ENCODE results near the gene ST7.

The ST7 gene

GRCh38 chr7:117183729-117184128, 230.4 kb downstream of the ST7 start:
- no peak overlapping the region for H3K27ac ChIP-seq (ENCODE audit: low read depth, low read length)
- no peak overlapping the region for H3K9ac ChIP-seq (ENCODE audit: low read length)
- no peak overlapping the region for H3K4me3 ChIP-seq (ENCODE audit: low read length)
- no peaks in the 10 kb centered on the region for H3K36me3 ChIP-seq (ENCODE audit: control insufficient read depth, insufficient read depth, low read length)
- H3K27me3 ChIP-seq (ENCODE audit: control insufficient read depth, insufficient read depth, low read length) = no peaks in the 10 kb centered on the region
- H3K4me1 ChIP-seq (ENCODE audit: control insufficient read depth, insufficient read depth, low read length) = no peaks in the 10 kb centered on the region

- H3K4me3 ChIP-seq (ENCODE audit: low read length) = no peak overlapping the region
- no peaks in the 10 kb centered on the region for H3K36me3 ChIP-seq (ENCODE audit: control insufficient read depth, insufficient read depth, low read length)
- H3K4me1 ChIP-seq (ENCODE audit: control insufficient read depth, insufficient read depth, low read length) = no peaks in the 10 kb centered on the region
- H3K27ac ChIP-seq (ENCODE audit: low read depth, low read length) = no peak overlapping the region
- no peaks in the 10 kb centered on the region for H3K27me3 ChIP-seq (ENCODE audit: control insufficient read depth, insufficient read depth, low read length)
- no peak overlapping the region for H3K9ac ChIP-seq (ENCODE audit: low read length)
These were observed 231.1 kb downstream of the ST7 start for GRCh38 chr7:117184367-117184766.

GRCh38 chr7:117185124-117185523, 231.8 kb downstream of the ST7 start:
- no peak overlapping the region for H3K4me3 ChIP-seq (ENCODE audit: low read length)

GRCh38 chr7:117186218-117187010, 233.1 kb downstream of the ST7 start:
- H3K4me3 ChIP-seq (ENCODE audit: low read length) = no peak overlapping the region
- no peak overlapping the region for H3K9ac ChIP-seq (ENCODE audit: low read length)
- no peaks in the 10 kb centered on the region for H3K4me1 ChIP-seq (ENCODE audit: control insufficient read depth, insufficient read depth, low read length)
- H3K36me3 ChIP-seq (ENCODE audit: control insufficient read depth, insufficient read depth, low read length) = no peaks in the 10 kb centered on the region
- no peaks in the 10 kb centered on the region for H3K27me3 ChIP-seq (ENCODE audit: control insufficient read depth, insufficient read depth, low read length)
- no peak overlapping the region for H3K27ac ChIP-seq (ENCODE audit: low read depth, low read length)

More at GRCh38 chr7:117185124-117185523, 231.8 kb downstream of the ST7 start:
- H3K4me1 ChIP-seq (ENCODE audit: control insufficient read depth, insufficient read depth, low read length) = no peaks in the 10 kb centered on the region
- no peaks in the 10 kb centered on the region for H3K27me3 ChIP-seq (ENCODE audit: control insufficient read depth, insufficient read depth, low read length)
- no peak overlapping the region for H3K9ac ChIP-seq (ENCODE audit: low read length)
- H3K36me3 ChIP-seq (ENCODE audit: control insufficient read depth, insufficient read depth, low read length) = no peaks in the 10 kb centered on the region
- no peak overlapping the region for H3K27ac ChIP-seq (ENCODE audit: low read depth, low read length)

DNA sequence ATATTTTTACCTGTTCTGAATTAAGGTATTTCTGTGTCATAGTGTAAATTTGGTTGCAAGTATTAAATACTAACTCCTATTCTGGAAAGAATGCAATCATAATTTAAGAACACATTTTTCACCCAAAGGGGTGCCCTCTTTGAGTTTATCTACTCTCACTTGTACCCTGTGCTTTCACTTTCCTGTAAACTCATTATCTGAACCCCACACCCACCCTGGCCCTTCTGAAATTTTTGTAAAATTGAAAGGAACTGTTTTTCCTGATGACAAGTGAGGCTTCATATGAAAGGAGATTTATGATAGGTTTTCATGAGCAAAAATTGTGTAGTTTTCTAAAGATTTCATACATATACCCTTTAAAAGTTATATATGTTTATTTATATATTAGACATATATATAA, 235.1 kb downstream of the ST7 start:
- no peaks in the 10 kb centered on the region for H3K36me3 ChIP-seq (ENCODE audit: control insufficient read depth, insufficient read depth, low read length)
- H3K27me3 ChIP-seq (ENCODE audit: control insufficient read depth, insufficient read depth, low read length) = no peaks in the 10 kb centered on the region
- no peak overlapping the region for H3K27ac ChIP-seq (ENCODE audit: low read depth, low read length)
- H3K9ac ChIP-seq (ENCODE audit: low read length) = no peak overlapping the region
- no peak overlapping the region for H3K4me3 ChIP-seq (ENCODE audit: low read length)
- H3K4me1 ChIP-seq (ENCODE audit: control insufficient read depth, insufficient read depth, low read length) = no peaks in the 10 kb centered on the region

DNA sequence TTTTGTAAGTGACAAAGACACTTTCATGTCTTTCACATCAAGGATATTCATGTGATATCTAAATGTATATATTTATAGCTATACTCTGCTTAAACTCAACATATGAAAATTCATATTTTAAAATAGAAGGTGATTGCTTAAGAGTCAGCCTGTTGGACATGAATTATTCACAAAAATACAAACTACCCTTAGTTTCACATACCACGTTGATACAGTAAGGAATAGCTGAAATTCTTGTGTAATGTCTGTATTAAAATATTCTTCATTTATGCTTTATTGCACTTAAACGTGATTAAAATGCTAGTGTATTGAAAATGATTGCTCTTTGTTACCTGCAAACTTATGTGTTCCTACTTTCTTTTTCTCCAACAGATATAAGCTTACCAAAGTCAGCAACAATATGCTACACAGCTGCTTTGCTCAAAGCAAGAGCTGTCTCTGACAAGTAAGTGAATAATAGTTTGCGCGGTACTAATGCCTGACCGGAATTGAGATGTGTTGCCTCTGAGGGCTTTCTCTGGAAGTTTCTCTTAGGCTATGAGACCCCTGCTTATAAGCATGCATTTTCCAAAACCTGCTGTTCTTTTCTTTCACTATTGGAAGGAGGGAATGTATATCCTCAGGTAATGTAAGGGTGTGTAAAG, 235.8 kb downstream of the ST7 start:
- no peak overlapping the region for H3K9ac ChIP-seq (ENCODE audit: low read length)
- H3K36me3 ChIP-seq (ENCODE audit: control insufficient read depth, insufficient read depth, low read length) = no peaks in the 10 kb centered on the region
- H3K27ac ChIP-seq (ENCODE audit: low read depth, low read length) = no peak overlapping the region
- H3K4me3 ChIP-seq (ENCODE audit: low read length) = no peak overlapping the region
- no peaks in the 10 kb centered on the region for H3K4me1 ChIP-seq (ENCODE audit: control insufficient read depth, insufficient read depth, low read length)
- no peaks in the 10 kb centered on the region for H3K27me3 ChIP-seq (ENCODE audit: control insufficient read depth, insufficient read depth, low read length)

GRCh38 chr7:117190104-117190503, 236.8 kb downstream of the ST7 start:
- Histone ChIP-seq H3K27me3 (ENCODE audit: control insufficient read depth, insufficient read depth, low read length) (no peaks in the 10 kb centered on the region), H3K4me3 (ENCODE audit: low read length) (no peak overlapping the region), H3K9ac (ENCODE audit: low read length) (no peak overlapping the region), H3K27ac (ENCODE audit: low read depth, low read length) (no peak overlapping the region), H3K36me3 (ENCODE audit: control insufficient read depth, insufficient read depth, low read length) (no peaks in the 10 kb centered on the region), H3K4me1 (ENCODE audit: control insufficient read depth, insufficient read depth, low read length) (no peaks in the 10 kb centered on the region)

- H3K27ac ChIP-seq (ENCODE audit: low read depth, low read length) = no peak overlapping the region
- no peaks in the 10 kb centered on the region for H3K27me3 ChIP-seq (ENCODE audit: control insufficient read depth, insufficient read depth, low read length)
- H3K4me3 ChIP-seq (ENCODE audit: low read length) = no peak overlapping the region
- H3K36me3 ChIP-seq (ENCODE audit: control insufficient read depth, insufficient read depth, low read length) = no peaks in the 10 kb centered on the region
- no peak overlapping the region for H3K9ac ChIP-seq (ENCODE audit: low read length)
- H3K4me1 ChIP-seq (ENCODE audit: control insufficient read depth, insufficient read depth, low read length) = no peaks in the 10 kb centered on the region
These were observed 237.6 kb downstream of the ST7 start for GRCh38 chr7:117190746-117191435.

DNA sequence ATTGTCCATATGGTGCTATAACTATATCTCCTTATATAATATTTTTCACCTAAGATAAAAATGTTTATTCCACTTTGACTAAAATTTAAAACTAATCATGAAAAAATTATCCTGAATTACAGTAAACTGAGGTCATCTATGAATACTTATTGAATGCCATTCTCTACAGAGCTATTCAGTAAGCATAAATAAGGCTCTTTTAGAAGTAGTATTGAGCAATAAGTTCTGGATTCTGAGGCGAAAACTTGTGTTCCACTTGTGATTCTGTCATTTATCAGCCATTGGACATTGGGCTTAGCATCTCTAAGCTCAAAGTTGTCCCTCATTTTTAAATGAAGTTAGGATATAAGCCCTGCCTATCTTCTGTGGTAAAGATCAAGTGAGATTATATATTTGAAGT, 238.8 kb downstream of the ST7 start:
- H3K27me3 ChIP-seq (ENCODE audit: control insufficient read depth, insufficient read depth, low read length) = no peaks in the 10 kb centered on the region
- H3K4me3 ChIP-seq (ENCODE audit: low read length) = no peak overlapping the region
- no peak overlapping the region for H3K9ac ChIP-seq (ENCODE audit: low read length)
- no peak overlapping the region for H3K27ac ChIP-seq (ENCODE audit: low read depth, low read length)
- no peaks in the 10 kb centered on the region for H3K4me1 ChIP-seq (ENCODE audit: control insufficient read depth, insufficient read depth, low read length)
- no peaks in the 10 kb centered on the region for H3K36me3 ChIP-seq (ENCODE audit: control insufficient read depth, insufficient read depth, low read length)

- Histone ChIP-seq H3K4me3 (ENCODE audit: low read length) (no peak overlapping the region), H3K27ac (ENCODE audit: low read depth, low read length) (no peak overlapping the region), H3K4me1 (ENCODE audit: control insufficient read depth, insufficient read depth, low read length) (no peaks in the 10 kb centered on the region), H3K9ac (ENCODE audit: low read length) (no peak overlapping the region), H3K36me3 (ENCODE audit: control insufficient read depth, insufficient read depth, low read length) (no peaks in the 10 kb centered on the region), H3K27me3 (ENCODE audit: control insufficient read depth, insufficient read depth, low read length) (no peaks in the 10 kb centered on the region)
These were observed 240.3 kb downstream of the ST7 start for GRCh38 chr7:117193564-117193963.

- Histone ChIP-seq H3K9ac (ENCODE audit: low read length) (no peak overlapping the region), H3K27ac (ENCODE audit: low read depth, low read length) (no peak overlapping the region), H3K4me1 (ENCODE audit: control insufficient read depth, insufficient read depth, low read length) (no peaks in the 10 kb centered on the region), H3K27me3 (ENCODE audit: control insufficient read depth, insufficient read depth, low read length) (no peaks in the 10 kb centered on the region), H3K4me3 (ENCODE audit: low read length) (no peak overlapping the region), H3K36me3 (ENCODE audit: control insufficient read depth, insufficient read depth, low read length) (no peaks in the 10 kb centered on the region)
These were observed 241.1 kb downstream of the ST7 start for GRCh38 chr7:117194445-117194844.

- Histone ChIP-seq H3K9ac (ENCODE audit: low read length) (no peak overlapping the region), H3K36me3 (ENCODE audit: control insufficient read depth, insufficient read depth, low read length) (no peaks in the 10 kb centered on the region), H3K4me1 (ENCODE audit: control insufficient read depth, insufficient read depth, low read length) (no peaks in the 10 kb centered on the region), H3K27me3 (ENCODE audit: control insufficient read depth, insufficient read depth, low read length) (no peaks in the 10 kb centered on the region), H3K27ac (ENCODE audit: low read depth, low read length) (no peak overlapping the region), H3K4me3 (ENCODE audit: low read length) (no peak overlapping the region)
These were observed 242.2 kb downstream of the ST7 start for GRCh38 chr7:117195361-117196029.

Data from rectal smooth muscle tissue (tissue), 1 donor.